ENCODE data around the gene HK3. TPM values are rescaled to one million over a fixed set of nuclear protein-coding genes. Genes with fewer than 3 reads are reported as not detected.

Gene HK3
- total RNA-seq, 1 experiment from 2014 or later = 0.17 TPM

DNA sequence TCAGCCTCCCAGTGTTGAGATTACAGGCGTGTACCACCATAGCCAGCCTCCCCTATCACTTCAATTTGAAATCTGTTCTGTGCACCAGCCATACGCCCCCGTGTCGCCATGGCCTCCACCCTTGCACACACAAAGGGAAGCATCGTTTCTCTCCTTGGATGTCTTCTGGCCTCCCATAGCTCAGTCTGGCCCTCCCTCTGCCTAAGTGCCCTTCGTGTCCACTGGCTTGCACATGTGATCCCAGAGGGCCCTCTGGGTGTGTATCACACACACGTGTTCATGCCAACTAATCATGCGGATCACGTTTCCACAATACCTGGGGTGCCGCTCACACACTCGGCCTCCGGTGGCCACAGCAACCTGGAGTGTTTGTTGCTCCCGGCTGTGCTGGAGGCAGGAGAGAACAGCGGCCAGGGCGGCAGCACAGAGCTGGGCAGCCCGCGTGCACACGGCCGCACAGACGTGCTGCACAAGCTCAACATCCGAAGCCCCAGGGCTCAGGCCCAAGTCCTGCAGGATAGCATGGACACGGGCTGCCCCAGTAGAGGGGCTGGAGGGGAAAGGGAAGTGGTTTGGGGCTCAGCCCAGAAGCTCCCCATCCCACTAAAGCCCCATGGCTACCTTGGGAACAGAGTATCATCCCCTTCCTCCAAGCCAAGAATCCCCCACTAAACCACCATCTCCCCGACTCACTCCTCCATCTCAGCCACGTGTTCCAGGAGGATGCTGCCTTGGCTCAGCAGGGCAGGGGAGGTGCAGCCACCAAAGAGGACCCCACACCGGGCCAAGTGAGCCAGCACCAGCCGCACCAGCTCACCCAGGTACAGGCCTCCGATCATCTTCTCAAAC is 10.9 kb downstream of the HK3 start:
- ATAC-seq = no peak
- CTCF ChIA-PET = interaction anchor here (0.5 to 1.1 kb wide), 4 partner anchors 71 to 242 kb away, joined by 3 to 5 read pairs (median 4); no protein-coding TSS in a partner anchor
- Mint-ChIP-seq H3K27me3 (ENCODE audit: low read depth) (no peaks in the 10 kb centered on the region; the same call in 1 of the 2 replicates), H3K4me1 (no peaks in the 10 kb centered on the region), H3K4me3 (no peak overlapping the region), H3K27ac (no peak overlapping the region), H3K36me3 (no peaks in the 10 kb centered on the region), H3K9me3 (no peaks in the 10 kb centered on the region)
- TF ChIP-seq HMGA2 (CRISPR knock-in tag; IDR thresholded peaks at IDR 0.05) (no peak), GRHL2 (CRISPR knock-in tag; IDR thresholded peaks at IDR 0.05; ENCODE audit: insufficient replicate concordance, severe bottlenecking) (no peak), CREB1 (CRISPR knock-in tag; IDR thresholded peaks at IDR 0.05) (no peak), NR3C1 (CRISPR knock-in tag; conservative IDR thresholded peaks at IDR 0.05; ENCODE audit: low read depth) (no peak), ZNF138 (CRISPR knock-in tag; conservative IDR thresholded peaks at IDR 0.05) (no peak), ZNF219 (CRISPR knock-in tag; IDR thresholded peaks at IDR 0.05; ENCODE audit: borderline replicate concordance) (no peak), ZNF671 (CRISPR knock-in tag; IDR thresholded peaks at IDR 0.05) (no peak), SMAD4 (CRISPR knock-in tag; IDR thresholded peaks at IDR 0.05) (no peak), KAT7 (CRISPR knock-in tag; IDR thresholded peaks at IDR 0.05; ENCODE audit: borderline replicate concordance) (no peak)
- TF ChIP-seq, protein P1, sequence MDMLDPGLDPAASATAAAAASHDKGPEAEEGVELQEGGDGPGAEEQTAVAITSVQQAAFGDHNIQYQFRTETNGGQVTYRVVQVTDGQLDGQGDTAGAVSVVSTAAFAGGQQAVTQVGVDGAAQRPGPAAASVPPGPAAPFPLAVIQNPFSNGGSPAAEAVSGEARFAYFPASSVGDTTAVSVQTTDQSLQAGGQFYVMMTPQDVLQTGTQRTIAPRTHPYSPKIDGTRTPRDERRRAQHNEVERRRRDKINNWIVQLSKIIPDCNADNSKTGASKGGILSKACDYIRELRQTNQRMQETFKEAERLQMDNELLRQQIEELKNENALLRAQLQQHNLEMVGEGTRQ (CRISPR knock-in tag; IDR thresholded peaks at IDR 0.05) = no peak
- TF ChIP-seq, protein P2, sequence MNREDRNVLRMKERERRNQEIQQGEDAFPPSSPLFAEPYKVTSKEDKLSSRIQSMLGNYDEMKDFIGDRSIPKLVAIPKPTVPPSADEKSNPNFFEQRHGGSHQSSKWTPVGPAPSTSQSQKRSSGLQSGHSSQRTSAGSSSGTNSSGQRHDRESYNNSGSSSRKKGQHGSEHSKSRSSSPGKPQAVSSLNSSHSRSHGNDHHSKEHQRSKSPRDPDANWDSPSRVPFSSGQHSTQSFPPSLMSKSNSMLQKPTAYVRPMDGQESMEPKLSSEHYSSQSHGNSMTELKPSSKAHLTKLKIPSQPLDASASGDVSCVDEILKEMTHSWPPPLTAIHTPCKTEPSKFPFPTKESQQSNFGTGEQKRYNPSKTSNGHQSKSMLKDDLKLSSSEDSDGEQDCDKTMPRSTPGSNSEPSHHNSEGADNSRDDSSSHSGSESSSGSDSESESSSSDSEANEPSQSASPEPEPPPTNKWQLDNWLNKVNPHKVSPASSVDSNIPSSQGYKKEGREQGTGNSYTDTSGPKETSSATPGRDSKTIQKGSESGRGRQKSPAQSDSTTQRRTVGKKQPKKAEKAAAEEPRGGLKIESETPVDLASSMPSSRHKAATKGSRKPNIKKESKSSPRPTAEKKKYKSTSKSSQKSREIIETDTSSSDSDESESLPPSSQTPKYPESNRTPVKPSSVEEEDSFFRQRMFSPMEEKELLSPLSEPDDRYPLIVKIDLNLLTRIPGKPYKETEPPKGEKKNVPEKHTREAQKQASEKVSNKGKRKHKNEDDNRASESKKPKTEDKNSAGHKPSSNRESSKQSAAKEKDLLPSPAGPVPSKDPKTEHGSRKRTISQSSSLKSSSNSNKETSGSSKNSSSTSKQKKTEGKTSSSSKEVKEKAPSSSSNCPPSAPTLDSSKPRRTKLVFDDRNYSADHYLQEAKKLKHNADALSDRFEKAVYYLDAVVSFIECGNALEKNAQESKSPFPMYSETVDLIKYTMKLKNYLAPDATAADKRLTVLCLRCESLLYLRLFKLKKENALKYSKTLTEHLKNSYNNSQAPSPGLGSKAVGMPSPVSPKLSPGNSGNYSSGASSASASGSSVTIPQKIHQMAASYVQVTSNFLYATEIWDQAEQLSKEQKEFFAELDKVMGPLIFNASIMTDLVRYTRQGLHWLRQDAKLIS (CRISPR knock-in tag; IDR thresholded peaks at IDR 0.05; ENCODE audit: borderline replicate concordance) = no peak
- TF ChIP-seq, protein P3, sequence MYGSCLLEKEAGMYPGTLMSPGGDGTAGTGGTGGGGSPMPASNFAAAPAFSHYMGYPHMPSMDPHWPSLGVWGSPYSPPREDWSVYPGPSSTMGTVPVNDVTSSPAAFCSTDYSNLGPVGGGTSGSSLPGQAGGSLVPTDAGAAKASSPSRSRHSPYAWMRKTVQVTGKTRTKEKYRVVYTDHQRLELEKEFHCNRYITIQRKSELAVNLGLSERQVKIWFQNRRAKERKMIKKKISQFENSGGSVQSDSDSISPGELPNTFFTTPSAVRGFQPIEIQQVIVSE (CRISPR knock-in tag; IDR thresholded peaks at IDR 0.05; ENCODE audit: borderline replicate concordance) = no peak
- TF ChIP-seq, protein P4, sequence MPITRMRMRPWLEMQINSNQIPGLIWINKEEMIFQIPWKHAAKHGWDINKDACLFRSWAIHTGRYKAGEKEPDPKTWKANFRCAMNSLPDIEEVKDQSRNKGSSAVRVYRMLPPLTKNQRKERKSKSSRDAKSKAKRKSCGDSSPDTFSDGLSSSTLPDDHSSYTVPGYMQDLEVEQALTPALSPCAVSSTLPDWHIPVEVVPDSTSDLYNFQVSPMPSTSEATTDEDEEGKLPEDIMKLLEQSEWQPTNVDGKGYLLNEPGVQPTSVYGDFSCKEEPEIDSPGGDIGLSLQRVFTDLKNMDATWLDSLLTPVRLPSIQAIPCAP (CRISPR knock-in tag; IDR thresholded peaks at IDR 0.05) = no peak
- TF ChIP-seq, protein P5, sequence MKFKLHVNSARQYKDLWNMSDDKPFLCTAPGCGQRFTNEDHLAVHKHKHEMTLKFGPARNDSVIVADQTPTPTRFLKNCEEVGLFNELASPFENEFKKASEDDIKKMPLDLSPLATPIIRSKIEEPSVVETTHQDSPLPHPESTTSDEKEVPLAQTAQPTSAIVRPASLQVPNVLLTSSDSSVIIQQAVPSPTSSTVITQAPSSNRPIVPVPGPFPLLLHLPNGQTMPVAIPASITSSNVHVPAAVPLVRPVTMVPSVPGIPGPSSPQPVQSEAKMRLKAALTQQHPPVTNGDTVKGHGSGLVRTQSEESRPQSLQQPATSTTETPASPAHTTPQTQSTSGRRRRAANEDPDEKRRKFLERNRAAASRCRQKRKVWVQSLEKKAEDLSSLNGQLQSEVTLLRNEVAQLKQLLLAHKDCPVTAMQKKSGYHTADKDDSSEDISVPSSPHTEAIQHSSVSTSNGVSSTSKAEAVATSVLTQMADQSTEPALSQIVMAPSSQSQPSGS (CRISPR knock-in tag; IDR thresholded peaks at IDR 0.05; ENCODE audit: borderline replicate concordance, low read depth) = no peak
- TF ChIP-seq, protein P6, sequence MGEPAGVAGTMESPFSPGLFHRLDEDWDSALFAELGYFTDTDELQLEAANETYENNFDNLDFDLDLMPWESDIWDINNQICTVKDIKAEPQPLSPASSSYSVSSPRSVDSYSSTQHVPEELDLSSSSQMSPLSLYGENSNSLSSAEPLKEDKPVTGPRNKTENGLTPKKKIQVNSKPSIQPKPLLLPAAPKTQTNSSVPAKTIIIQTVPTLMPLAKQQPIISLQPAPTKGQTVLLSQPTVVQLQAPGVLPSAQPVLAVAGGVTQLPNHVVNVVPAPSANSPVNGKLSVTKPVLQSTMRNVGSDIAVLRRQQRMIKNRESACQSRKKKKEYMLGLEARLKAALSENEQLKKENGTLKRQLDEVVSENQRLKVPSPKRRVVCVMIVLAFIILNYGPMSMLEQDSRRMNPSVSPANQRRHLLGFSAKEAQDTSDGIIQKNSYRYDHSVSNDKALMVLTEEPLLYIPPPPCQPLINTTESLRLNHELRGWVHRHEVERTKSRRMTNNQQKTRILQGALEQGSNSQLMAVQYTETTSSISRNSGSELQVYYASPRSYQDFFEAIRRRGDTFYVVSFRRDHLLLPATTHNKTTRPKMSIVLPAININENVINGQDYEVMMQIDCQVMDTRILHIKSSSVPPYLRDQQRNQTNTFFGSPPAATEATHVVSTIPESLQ (CRISPR knock-in tag; IDR thresholded peaks at IDR 0.05) = no peak
- TF ChIP-seq, protein P7, sequence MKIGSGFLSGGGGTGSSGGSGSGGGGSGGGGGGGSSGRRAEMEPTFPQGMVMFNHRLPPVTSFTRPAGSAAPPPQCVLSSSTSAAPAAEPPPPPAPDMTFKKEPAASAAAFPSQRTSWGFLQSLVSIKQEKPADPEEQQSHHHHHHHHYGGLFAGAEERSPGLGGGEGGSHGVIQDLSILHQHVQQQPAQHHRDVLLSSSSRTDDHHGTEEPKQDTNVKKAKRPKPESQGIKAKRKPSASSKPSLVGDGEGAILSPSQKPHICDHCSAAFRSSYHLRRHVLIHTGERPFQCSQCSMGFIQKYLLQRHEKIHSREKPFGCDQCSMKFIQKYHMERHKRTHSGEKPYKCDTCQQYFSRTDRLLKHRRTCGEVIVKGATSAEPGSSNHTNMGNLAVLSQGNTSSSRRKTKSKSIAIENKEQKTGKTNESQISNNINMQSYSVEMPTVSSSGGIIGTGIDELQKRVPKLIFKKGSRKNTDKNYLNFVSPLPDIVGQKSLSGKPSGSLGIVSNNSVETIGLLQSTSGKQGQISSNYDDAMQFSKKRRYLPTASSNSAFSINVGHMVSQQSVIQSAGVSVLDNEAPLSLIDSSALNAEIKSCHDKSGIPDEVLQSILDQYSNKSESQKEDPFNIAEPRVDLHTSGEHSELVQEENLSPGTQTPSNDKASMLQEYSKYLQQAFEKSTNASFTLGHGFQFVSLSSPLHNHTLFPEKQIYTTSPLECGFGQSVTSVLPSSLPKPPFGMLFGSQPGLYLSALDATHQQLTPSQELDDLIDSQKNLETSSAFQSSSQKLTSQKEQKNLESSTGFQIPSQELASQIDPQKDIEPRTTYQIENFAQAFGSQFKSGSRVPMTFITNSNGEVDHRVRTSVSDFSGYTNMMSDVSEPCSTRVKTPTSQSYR (CRISPR knock-in tag; IDR thresholded peaks at IDR 0.05) = no peak
- POLR2A ChIA-PET = no interaction called here
- DNase-seq (ENCODE audit: low spot score) = no peak

Data from WTC11 (cell line).